B cell (primary cell): Measurements from ENCODE around the gene CNOT4. TPM values are rescaled to one million over a fixed set of nuclear protein-coding genes. Genes with fewer than 3 reads are reported as not detected.

Experiments used
- ATAC-seq: fragments of 200-7000 bp; cut with Tn5 transposase; one replicate; pipeline ENCODE4 v1.10.0; 2021; ENCODE audit warnings: low read depth, mild to moderate bottlenecking, moderate number of reproducible peaks, moderate library complexity
- CTCF ChIA-PET: fragments of 350-600 bp; sonication (Branson Sonifier 250); formaldehyde crosslinking; loops from one replicate; lab custom pipeline; 2021; ENCODE audit warnings: antibody characterized with exemption, inconsistent platforms; lab: Charles Lee
- POLR2A ChIA-PET: fragments of 350-600 bp; sonication (Branson Sonifier 250); formaldehyde crosslinking; loops from one replicate; lab custom pipeline; 2021; ENCODE audit warnings: antibody characterized with exemption; lab: Charles Lee
- DNase-seq: peaks from one replicate; pipeline ENCODE4 v3.0.0; 2013
- H2AFZ ChIP-seq: 2 replicates; pipeline ENCODE4 v1.6.1; 2012; ENCODE audit warnings: mild to moderate bottlenecking, low read depth, low read length; ENCODE audit not compliant: insufficient read depth, poor library complexity, severe bottlenecking
- H3K27ac ChIP-seq, 2 donors: 1 replicate in 1 of 2; 2 replicates in 1 of 2; pipeline ENCODE4 v1.5.1; 2012 to 2013; ENCODE audit warnings: low read length in 2 of 2, mild to moderate bottlenecking in 2 of 2, moderate library complexity in 1 of 2
- H3K27me3 ChIP-seq, 4 experiments: fragments of 200-600 bp in 1 of 4; sonication (generic) in 1 of 4; replicated peaks in 1 of 4; 1 replicate in 2 of 4; 2 replicates in 2 of 4; pipeline versions ENCODE4 v1.6.1 to v1.7.0; 2013 to 2016; ENCODE audit warnings: low read length in 3 of 4, mild to moderate bottlenecking in 2 of 4, mixed read lengths in 1 of 4, moderate library complexity in 1 of 4; ENCODE audit not compliant: insufficient read depth in 4 of 4, control insufficient read depth in 3 of 4; ENCODE audit errors: control extremely low read depth in 1 of 4
- H3K36me3 ChIP-seq, 2 experiments: replicated peaks in 1 of 2; 1 replicate in 1 of 2; 2 replicates in 1 of 2; pipeline versions ENCODE4 v1.6.1 to v1.7.1; 2013; ENCODE audit warnings: low read length in 1 of 2; ENCODE audit not compliant: insufficient read depth in 2 of 2, control insufficient read depth in 1 of 2; ENCODE audit errors: control extremely low read depth in 1 of 2, extremely low read depth in 1 of 2
- H3K4me1 ChIP-seq, 2 donors: fragments of 200-600 bp in 1 of 2; sonication (generic) in 1 of 2; 1 replicate in 1 of 2; 2 replicates in 1 of 2; pipeline versions ENCODE4 v1.5.1 to v1.6.1; 2013 to 2017; ENCODE audit warnings: low read length in 2 of 2; ENCODE audit not compliant: control insufficient read depth in 2 of 2, insufficient read depth in 2 of 2
- H3K4me2 ChIP-seq: replicated peaks from 2 replicates; pipeline ENCODE3; 2012; ENCODE audit warnings: mild to moderate bottlenecking, low read depth, low read length; ENCODE audit not compliant: poor library complexity, severe bottlenecking
- H3K4me3 ChIP-seq, 5 experiments: fragments of 200-600 bp in 1 of 5; sonication (generic) in 1 of 5; 1 replicate in 3 of 5; 2 replicates in 2 of 5; pipeline versions ENCODE4 v1.5.1 to v1.7.0; 2011 to 2016; ENCODE audit warnings: low read length in 4 of 5, mild to moderate bottlenecking in 4 of 5, low read depth in 2 of 5, control low read depth in 1 of 5, moderate library complexity in 1 of 5; ENCODE audit not compliant: insufficient read depth in 1 of 5; ENCODE audit errors: control extremely low read depth in 1 of 5, extremely low read depth in 1 of 5
- H3K79me2 ChIP-seq: fragments of 200-600 bp; sonication (generic); one replicate; pipeline ENCODE4 v1.6.0; 2016; ENCODE audit warnings: low read length; ENCODE audit not compliant: control insufficient read depth, insufficient read depth
- H3K9ac ChIP-seq: fragments of 200-600 bp; sonication (generic); 2 replicates; pipeline ENCODE4 v1.6.1; 2017; ENCODE audit warnings: mild to moderate bottlenecking, low read length, moderate library complexity
- H3K9me3 ChIP-seq, 3 donors: one replicate each; pipeline versions ENCODE4 v1.6.1 to v1.7.1; 2013; ENCODE audit warnings: low read length in 2 of 3; ENCODE audit not compliant: control insufficient read depth in 2 of 3, insufficient read depth in 1 of 3; ENCODE audit errors: control extremely low read depth in 1 of 3
- H4K20me1 ChIP-seq: 2 replicates; pipeline ENCODE4 v1.6.0; 2012; ENCODE audit warnings: mild to moderate bottlenecking, low read length; ENCODE audit not compliant: insufficient read depth, control insufficient read depth, poor library complexity, severe bottlenecking
- H3K27ac Mint-ChIP-seq: one replicate; pipeline ENCODE4 v1.8.0; 2021; ENCODE audit warnings: mixed read lengths
- H3K27me3 Mint-ChIP-seq: one replicate; pipeline ENCODE4 v1.8.0; 2021; ENCODE audit warnings: mixed read lengths
- H3K4me1 Mint-ChIP-seq: one replicate; pipeline ENCODE4 v1.8.0; 2021; ENCODE audit warnings: mixed read lengths
- H3K4me3 Mint-ChIP-seq: one replicate; pipeline ENCODE4 v1.8.0; 2021; ENCODE audit warnings: mixed read lengths
- H3K9me3 Mint-ChIP-seq: one replicate; pipeline ENCODE4 v1.8.0; 2022; ENCODE audit warnings: mixed read lengths; ENCODE audit not compliant: insufficient read depth
- EZH2 ChIP-seq: IDR thresholded peaks from 2 replicates; pipeline ENCODE4 v1.6.1; 2012; ENCODE audit warnings: borderline replicate concordance, low read depth, mild to moderate bottlenecking, moderate library complexity, low read length; ENCODE audit not compliant: insufficient read depth, poor library complexity, severe bottlenecking
- WGBS: methylation state at CpG from one replicate; pipeline ENCODE4 v1.1.5; 2013; ENCODE audit warnings: missing lambda C conversion rate; ENCODE audit not compliant: insufficient coverage; 5-methylcytosine and 5-hydroxymethylcytosine counted together
- intact Hi-C: fragments of 100-400 bp; cut with micrococcal nuclease; formaldehyde crosslinking; loops from one replicate; pipeline ENCODE4 v1.10.0; 2022
- polyA plus RNA-seq: library from polyadenylated mRNA; depleted of rRNA; stranded (reverse); fragments of >200 nt; gene quantifications from 2 replicates; pipeline ENCODE4 v1.2.3, GENCODE V29; 2012
- total RNA-seq, 2 donors: library from RNA; stranded (reverse); fragments of 120-200 nt in 1 of 2; gene quantifications; 1 replicate in 1 of 2; 2 replicates in 1 of 2; pipeline versions ENCODE4 v1.2.3 to v1.2.4, GENCODE V29; 2013 to 2022
- TF ChIP-seq, protein P1 (sequence below): fragments of 200-600 bp; IDR thresholded peaks from one replicate; pipeline ENCODE4 v1.8.0; 2022; ENCODE audit warnings: antibody characterized with exemption, mild to moderate bottlenecking

The CNOT4 gene
- total and polyA plus RNA-seq, 2 donors (not counting 1 experiment from before 2014, with no cell fraction given) = 9.8 to 52.1 TPM

DNA sequence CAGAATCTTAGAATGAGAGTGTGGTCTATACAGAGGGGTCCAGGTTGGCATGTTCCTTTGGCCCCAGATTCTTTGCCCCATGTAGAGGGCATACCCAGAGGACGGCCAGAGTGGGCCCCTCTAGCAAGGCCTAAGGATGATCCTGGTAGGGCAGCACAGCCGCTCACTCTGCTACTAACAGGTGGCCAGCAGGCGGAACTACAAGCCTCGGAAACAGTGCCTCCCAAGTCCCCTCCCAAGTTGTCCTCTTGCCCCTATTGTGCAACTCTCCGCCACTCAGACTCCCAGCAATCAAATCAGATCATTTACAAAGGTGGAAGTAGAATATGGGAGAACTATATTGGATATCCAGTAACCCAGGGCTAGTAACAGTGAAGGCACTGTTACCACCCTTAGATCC, 168.9 kb downstream of the CNOT4 start:
- ChIA-PET POLR2A (no interaction called here), CTCF (no interaction called here)
- Mint-ChIP-seq H3K4me3 (no peak overlapping the region), H3K27ac (no peak overlapping the region), H3K9me3 (no peaks in the 10 kb centered on the region), H3K27me3 (no peaks in the 10 kb centered on the region), H3K4me1 (no peaks in the 10 kb centered on the region)
- no peak overlapping the region for H3K9ac ChIP-seq
- H3K4me2 ChIP-seq = no peak overlapping the region
- no peaks in the 10 kb centered on the region for H3K27me3 ChIP-seq
- DNase-seq = no peak
- H2AFZ ChIP-seq = no peak overlapping the region
- intact Hi-C loops = no loop called here
- no peaks in the 10 kb centered on the region for H3K79me2 ChIP-seq
- H3K4me1 ChIP-seq = no peaks in the 10 kb centered on the region
- no peak for ATAC-seq
- H3K27ac ChIP-seq = no peak overlapping the region
- WGBS = 100% methylated on average over 2 of the region's 5 CpGs
- H3K4me3 ChIP-seq = no peak overlapping the region
- no peak for TF ChIP-seq EZH2
- TF ChIP-seq, protein P1, sequence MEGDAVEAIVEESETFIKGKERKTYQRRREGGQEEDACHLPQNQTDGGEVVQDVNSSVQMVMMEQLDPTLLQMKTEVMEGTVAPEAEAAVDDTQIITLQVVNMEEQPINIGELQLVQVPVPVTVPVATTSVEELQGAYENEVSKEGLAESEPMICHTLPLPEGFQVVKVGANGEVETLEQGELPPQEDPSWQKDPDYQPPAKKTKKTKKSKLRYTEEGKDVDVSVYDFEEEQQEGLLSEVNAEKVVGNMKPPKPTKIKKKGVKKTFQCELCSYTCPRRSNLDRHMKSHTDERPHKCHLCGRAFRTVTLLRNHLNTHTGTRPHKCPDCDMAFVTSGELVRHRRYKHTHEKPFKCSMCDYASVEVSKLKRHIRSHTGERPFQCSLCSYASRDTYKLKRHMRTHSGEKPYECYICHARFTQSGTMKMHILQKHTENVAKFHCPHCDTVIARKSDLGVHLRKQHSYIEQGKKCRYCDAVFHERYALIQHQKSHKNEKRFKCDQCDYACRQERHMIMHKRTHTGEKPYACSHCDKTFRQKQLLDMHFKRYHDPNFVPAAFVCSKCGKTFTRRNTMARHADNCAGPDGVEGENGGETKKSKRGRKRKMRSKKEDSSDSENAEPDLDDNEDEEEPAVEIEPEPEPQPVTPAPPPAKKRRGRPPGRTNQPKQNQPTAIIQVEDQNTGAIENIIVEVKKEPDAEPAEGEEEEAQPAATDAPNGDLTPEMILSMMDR = no peak
- H3K9me3 ChIP-seq = no peaks in the 10 kb centered on the region
- H4K20me1 ChIP-seq = no peaks in the 10 kb centered on the region
- H3K36me3 ChIP-seq = no peaks in the 10 kb centered on the region

DNA sequence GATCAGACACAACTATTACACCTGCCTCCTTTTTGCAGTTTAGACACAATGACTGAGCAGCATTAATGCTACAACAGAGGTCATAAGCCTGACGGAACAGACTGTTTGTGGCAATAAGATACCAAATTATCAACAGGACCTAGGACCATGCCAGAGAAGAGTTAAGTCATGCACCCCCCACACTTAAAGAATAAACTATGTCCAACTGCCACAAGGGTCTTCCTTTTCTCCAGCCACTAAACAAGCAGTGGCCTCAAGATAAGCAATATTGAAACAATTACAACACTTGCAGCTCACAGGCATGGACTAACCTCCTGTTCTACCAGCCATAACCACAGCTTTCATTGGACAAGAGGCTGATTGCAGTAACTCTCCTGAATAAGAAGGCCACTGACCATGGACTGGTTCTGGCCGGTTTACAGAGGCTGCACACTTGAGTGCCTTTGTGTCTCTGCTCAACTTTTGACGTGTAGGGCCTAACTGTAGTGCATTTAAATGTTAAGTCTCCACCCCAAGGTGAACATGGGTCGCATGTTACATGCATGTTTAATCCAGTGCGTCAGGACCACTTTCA, 171.8 kb downstream of the CNOT4 start:
- no peaks in the 10 kb centered on the region for H4K20me1 ChIP-seq
- Mint-ChIP-seq H3K4me3 (no peak overlapping the region), H3K27ac (no peak overlapping the region), H3K9me3 (peaks cover 2% of the 10 kb centered on the region), H3K4me1 (no peaks in the 10 kb centered on the region), H3K27me3 (no peaks in the 10 kb centered on the region)
- no peak overlapping the region for H3K4me3 ChIP-seq
- 88% methylated on average over 5 of the region's 5 CpGs for WGBS
- no peak overlapping the region for H3K9ac ChIP-seq
- H3K4me2 ChIP-seq = no peak overlapping the region
- ATAC-seq (no peak), DNase-seq (no peak)
- ChIA-PET CTCF (no interaction called here), POLR2A (no interaction called here)
- H3K4me1 ChIP-seq = no peaks in the 10 kb centered on the region
- no peaks in the 10 kb centered on the region for H3K27me3 ChIP-seq
- intact Hi-C loops = no loop called here
- H3K36me3 ChIP-seq = no peaks in the 10 kb centered on the region
- TF ChIP-seq, protein P1 = no peak
- TF ChIP-seq EZH2 = no peak
- no peak overlapping the region for H2AFZ ChIP-seq
- no peak overlapping the region for H3K27ac ChIP-seq
- H3K79me2 ChIP-seq = no peaks in the 10 kb centered on the region
- H3K9me3 ChIP-seq = peaks cover 0 to 3% (median 0%) of the 10 kb centered on the region in 3 donors
